IMR-90 (cell line): ENCODE data around the gene FBXO44. TPM values are rescaled to one million over a fixed set of nuclear protein-coding genes. Genes with fewer than 3 reads are reported as not detected.

ENCODE experiments used
- ATAC-seq: fragments of 200-7000 bp; cut with Tn5 transposase; 2 replicates; pipeline ENCODE4 v1.9.1; 2020; ENCODE audit warnings: low read depth, mild to moderate bottlenecking, moderate library complexity
- BruUV-seq: library from RNA; stranded (reverse); fragments of 400-500 nt; replicated peaks from 2 replicates; lab custom pipeline; 2021; lab: Mats Ljungman, UMichigan
- CTCF ChIA-PET: fragments of 300-600 bp; formaldehyde crosslinking; extraction: SDS; loops from one replicate; lab custom pipeline; 2021; ENCODE audit warnings: antibody characterized with exemption; lab: Yijun Ruan, JAX
- POLR2A ChIA-PET: fragments of 300-600 bp; sonication (Branson Sonifier 250); formaldehyde crosslinking; loops from one replicate; lab custom pipeline; 2022; ENCODE audit warnings: antibody characterized with exemption; ENCODE audit not compliant: unreplicated experiment; lab: Charles Lee
- DNase-seq: peaks from one replicate; pipeline ENCODE4 v3.0.0; 2013
- H2AFZ ChIP-seq: replicated peaks from 2 replicates; pipeline ENCODE3; 2013; ENCODE audit warnings: low read length, mild to moderate bottlenecking; ENCODE audit not compliant: poor library complexity
- H2AK5ac ChIP-seq: 2 replicates; pipeline ENCODE4 v1.6.1; 2013; ENCODE audit warnings: low read depth, low read length, inconsistent platforms
- H2AK9ac ChIP-seq: replicated peaks from 2 replicates; pipeline ENCODE3; 2013; ENCODE audit warnings: mild to moderate bottlenecking, low read depth, low read length, moderate library complexity; ENCODE audit not compliant: poor library complexity
- H2BK120ac ChIP-seq: 2 replicates; pipeline ENCODE4 v1.6.1; 2013; ENCODE audit warnings: low read depth, low read length, inconsistent platforms
- H2BK15ac ChIP-seq: 3 replicates; pipeline ENCODE4 v1.6.1; 2013; ENCODE audit warnings: low read depth, low read length, inconsistent platforms
- H2BK20ac ChIP-seq: 2 replicates; pipeline ENCODE4 v1.6.1; 2013; ENCODE audit warnings: low read depth, mild to moderate bottlenecking, inconsistent platforms, low read length, moderate library complexity
- H2BK5ac ChIP-seq: 2 replicates; pipeline ENCODE4 v1.6.1; 2013; ENCODE audit warnings: mild to moderate bottlenecking, low read depth, low read length, inconsistent platforms; ENCODE audit not compliant: poor library complexity, severe bottlenecking
- H3K14ac ChIP-seq: replicated peaks from 2 replicates; pipeline ENCODE4 v1.6.1; 2013; ENCODE audit warnings: low read depth, low read length, inconsistent platforms
- H3K18ac ChIP-seq: 2 replicates; pipeline ENCODE4 v1.6.1; 2013; ENCODE audit warnings: low read depth, low read length, control low read depth
- H3K23ac ChIP-seq: 2 replicates; pipeline ENCODE4 v1.6.1; 2013; ENCODE audit warnings: low read depth, low read length, inconsistent platforms
- H3K27ac ChIP-seq: 2 replicates; pipeline ENCODE4 v1.5.1; 2013; ENCODE audit warnings: mild to moderate bottlenecking, control low read depth, low read length; ENCODE audit not compliant: insufficient read depth
- H3K27me3 ChIP-seq: 2 replicates; pipeline ENCODE4 v1.6.1; 2013; ENCODE audit warnings: low read length; ENCODE audit not compliant: control insufficient read depth, insufficient read depth
- H3K36me3 ChIP-seq: 2 replicates; pipeline ENCODE4 v1.6.1; 2013; ENCODE audit warnings: low read length, mixed read lengths; ENCODE audit not compliant: control insufficient read depth, insufficient read depth
- H3K4ac ChIP-seq: 2 replicates; pipeline ENCODE4 v1.6.1; 2013; ENCODE audit warnings: low read depth, low read length, inconsistent platforms
- H3K4me1 ChIP-seq: 2 replicates; pipeline ENCODE4 v1.6.1; 2013; ENCODE audit warnings: low read length, mixed read lengths; ENCODE audit not compliant: control insufficient read depth, insufficient read depth
- H3K4me2 ChIP-seq: 2 replicates; pipeline ENCODE4 v1.6.1; 2013; ENCODE audit warnings: low read depth, mild to moderate bottlenecking, control low read depth, low read length, moderate library complexity
- H3K4me3 ChIP-seq: 2 replicates; pipeline ENCODE4 v1.5.1; 2013; ENCODE audit warnings: low read depth, mild to moderate bottlenecking, control low read depth, low read length, moderate library complexity; ENCODE audit not compliant: insufficient read depth
- H3K56ac ChIP-seq: 2 replicates; pipeline ENCODE4 v1.6.1; 2013; ENCODE audit warnings: low read length, inconsistent platforms; ENCODE audit not compliant: insufficient read depth; ENCODE audit errors: extremely low read depth
- H3K79me1 ChIP-seq, 2 experiments: 2 replicates each; pipeline ENCODE4 v1.6.1; 2013; ENCODE audit warnings: low read length in 2 of 2, inconsistent platforms in 1 of 2, low read depth in 1 of 2
- H3K9ac ChIP-seq: 2 replicates; pipeline ENCODE4 v1.6.1; 2013; ENCODE audit warnings: low read depth, low read length, control low read depth
- H3K9me1 ChIP-seq: 2 replicates; pipeline ENCODE4 v1.6.1; 2013; ENCODE audit warnings: low read length, inconsistent platforms; ENCODE audit not compliant: insufficient read depth
- H3K9me3 ChIP-seq: 2 replicates; pipeline ENCODE4 v1.6.1; 2013; ENCODE audit warnings: low read length; ENCODE audit not compliant: control insufficient read depth, insufficient read depth
- H4K20me1 ChIP-seq: 2 replicates; pipeline ENCODE4 v1.6.1; 2013; ENCODE audit warnings: low read length, inconsistent platforms; ENCODE audit not compliant: insufficient read depth
- H4K5ac ChIP-seq: 2 replicates; pipeline ENCODE4 v1.6.1; 2013; ENCODE audit warnings: mild to moderate bottlenecking, low read depth, low read length, control low read depth
- H4K8ac ChIP-seq, 2 experiments: 2 replicates each; pipeline ENCODE4 v1.6.1; 2013; ENCODE audit warnings: low read depth in 2 of 2, low read length in 2 of 2, control low read depth in 1 of 2, inconsistent platforms in 1 of 2
- H4K91ac ChIP-seq: 2 replicates; pipeline ENCODE4 v1.6.1; 2013; ENCODE audit warnings: low read depth, low read length, inconsistent platforms; ENCODE audit not compliant: insufficient read depth
- BHLHE40 ChIP-seq: fragments of 150-350 bp; IDR thresholded peaks from 2 replicates; pipeline ENCODE4 v1.6.1; 2016; ENCODE audit warnings: mild to moderate bottlenecking, low read depth, low read length
- CEBPB ChIP-seq: IDR thresholded peaks from 2 replicates; pipeline ENCODE4 v1.6.1; 2012; ENCODE audit warnings: low read depth, low read length, improper control_type of control experiment
- FOS ChIP-seq: fragments of 150-350 bp; IDR thresholded peaks from 2 replicates; pipeline ENCODE4 v1.6.1; 2016; ENCODE audit warnings: low read depth, low read length
- RCOR1 ChIP-seq: IDR thresholded peaks from 2 replicates; pipeline ENCODE4 v1.6.1; 2012; ENCODE audit warnings: mild to moderate bottlenecking, low read length, improper control_type of control experiment; ENCODE audit not compliant: insufficient replicate concordance
- RFX5 ChIP-seq: IDR thresholded peaks from 2 replicates; pipeline ENCODE4 v1.8.0; 2012; ENCODE audit warnings: low read depth, mild to moderate bottlenecking, low read length, moderate library complexity
- WGBS, 2 experiments: methylation state at CpG; one replicate each; pipeline versions ENCODE4 v1.1.5 to v1.1.7; 2013; ENCODE audit warnings: missing lambda C conversion rate in 2 of 2; ENCODE audit not compliant: insufficient read length in 1 of 2; ENCODE audit errors: extremely low coverage in 2 of 2; 5-methylcytosine and 5-hydroxymethylcytosine counted together
- dilution Hi-C: fragments of 300-500 bp; cut with HindIII; formaldehyde crosslinking; loops from one replicate; pipeline ENCODE4 v1.14.3; 2018; ENCODE audit warnings: low sequenced_read_pairs; ENCODE audit not compliant: unreplicated experiment
- in situ Hi-C: fragments of 300-500 bp; cut with MboI; formaldehyde crosslinking; loops from 3 replicates; pipeline ENCODE4 v1.14.3; 2019; ENCODE audit warnings: low sequenced_read_pairs, inconsistent platforms, mixed read lengths
- intact Hi-C: fragments of 100-400 bp; cut with micrococcal nuclease; formaldehyde crosslinking; loops from 2 replicates; pipeline ENCODE4 v1.10.0; 2022
- polyA plus RNA-seq, 3 experiments: library from polyadenylated mRNA; depleted of rRNA; stranded (reverse); fragments of >200 nt; gene quantifications; 2 replicates each; pipeline ENCODE4 v1.2.3, GENCODE V29; 2012; ENCODE audit warnings: low replicate concordance in 1 of 3
- total RNA-seq: library from RNA; depleted of rRNA; stranded (reverse); fragments of >200 nt; gene quantifications from 2 replicates; pipeline ENCODE4 v1.2.3, GENCODE V29; 2012
- TF ChIP-seq, protein P1 (sequence below): conservative IDR thresholded peaks from 2 replicates; pipeline ENCODE4 v1.5.1; 2012; ENCODE audit warnings: mild to moderate bottlenecking, low read depth, low read length, improper control_type of control experiment
- TF ChIP-seq, protein P2 (sequence below): fragments of 150-350 bp; IDR thresholded peaks from 2 replicates; pipeline ENCODE4 v1.6.1; 2016; ENCODE audit warnings: low read depth, mild to moderate bottlenecking, low read length, moderate library complexity, borderline replicate concordance
- TF ChIP-seq, protein P3 (sequence below): fragments of 150-350 bp; IDR thresholded peaks from 2 replicates; pipeline ENCODE4 v1.6.1; 2017; ENCODE audit warnings: mild to moderate bottlenecking, antibody characterized with exemption, low read length, low read depth

The FBXO44 gene
- total and polyA plus RNA-seq, 2 of the 4 experiments (the other 2 are of a cell fraction) = 9.3 to 25.5 TPM

DNA sequence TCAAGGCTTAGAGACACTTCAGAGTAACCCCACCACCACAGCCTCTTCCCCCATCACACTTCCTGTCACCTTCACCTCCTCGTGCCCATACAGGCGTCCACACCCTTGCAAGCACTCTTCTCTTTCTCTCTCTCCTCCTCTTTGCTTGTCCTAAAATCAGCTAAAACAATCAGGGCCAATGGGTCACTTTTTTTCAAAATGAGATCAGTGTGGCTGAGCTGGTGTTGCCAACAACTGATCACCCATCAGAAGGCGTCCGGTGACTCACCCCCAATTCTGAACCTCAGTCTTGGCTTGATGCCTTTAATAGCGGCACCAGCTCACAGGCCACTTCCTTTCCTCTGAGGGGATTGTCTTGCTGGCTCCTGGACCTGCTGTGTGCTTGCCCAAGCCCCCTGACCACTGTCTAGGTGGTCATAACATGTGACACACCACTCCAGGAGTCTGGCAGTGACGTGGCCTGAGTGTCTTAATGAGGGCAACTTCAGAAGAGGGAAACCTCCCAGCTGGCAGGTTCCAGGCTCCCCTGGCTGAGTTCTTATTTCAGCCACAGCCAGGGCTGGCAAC lies 38.4 kb downstream of the FBXO44 start (continued):
- TF ChIP-seq RFX5 (no peak), FOS (peak; percentile 61), CEBPB (no peak)
- TF ChIP-seq, protein P1, sequence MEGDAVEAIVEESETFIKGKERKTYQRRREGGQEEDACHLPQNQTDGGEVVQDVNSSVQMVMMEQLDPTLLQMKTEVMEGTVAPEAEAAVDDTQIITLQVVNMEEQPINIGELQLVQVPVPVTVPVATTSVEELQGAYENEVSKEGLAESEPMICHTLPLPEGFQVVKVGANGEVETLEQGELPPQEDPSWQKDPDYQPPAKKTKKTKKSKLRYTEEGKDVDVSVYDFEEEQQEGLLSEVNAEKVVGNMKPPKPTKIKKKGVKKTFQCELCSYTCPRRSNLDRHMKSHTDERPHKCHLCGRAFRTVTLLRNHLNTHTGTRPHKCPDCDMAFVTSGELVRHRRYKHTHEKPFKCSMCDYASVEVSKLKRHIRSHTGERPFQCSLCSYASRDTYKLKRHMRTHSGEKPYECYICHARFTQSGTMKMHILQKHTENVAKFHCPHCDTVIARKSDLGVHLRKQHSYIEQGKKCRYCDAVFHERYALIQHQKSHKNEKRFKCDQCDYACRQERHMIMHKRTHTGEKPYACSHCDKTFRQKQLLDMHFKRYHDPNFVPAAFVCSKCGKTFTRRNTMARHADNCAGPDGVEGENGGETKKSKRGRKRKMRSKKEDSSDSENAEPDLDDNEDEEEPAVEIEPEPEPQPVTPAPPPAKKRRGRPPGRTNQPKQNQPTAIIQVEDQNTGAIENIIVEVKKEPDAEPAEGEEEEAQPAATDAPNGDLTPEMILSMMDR = no peak

DNA sequence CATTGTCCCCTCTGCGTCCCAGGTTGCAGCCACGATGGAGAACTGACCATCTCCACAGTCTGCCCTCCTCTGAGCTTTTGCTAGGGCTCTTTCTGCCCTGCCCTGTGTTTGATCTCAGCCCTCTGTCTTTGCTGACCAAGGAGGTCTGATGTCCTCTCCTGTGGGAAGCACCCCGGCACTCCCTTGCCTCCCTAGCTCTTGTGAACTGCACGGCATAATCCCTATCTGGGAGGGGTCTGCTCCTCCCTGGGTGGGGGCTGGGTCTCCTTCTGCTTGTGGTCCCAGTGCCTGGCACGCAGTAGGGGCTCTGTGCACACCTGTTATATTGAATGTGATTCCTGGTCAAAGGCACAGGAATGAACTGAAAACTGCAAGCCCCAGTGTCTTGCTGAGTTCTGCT lies 39.2 kb downstream of the FBXO44 start:
- ChIA-PET POLR2A (no interaction called here), CTCF (no interaction called here)
- no peaks in the 10 kb centered on the region for H3K79me1 ChIP-seq
- no peaks in the 10 kb centered on the region for H4K20me1 ChIP-seq
- peaks cover 3% of the 10 kb centered on the region; the same call in 1 of the 2 replicates for H3K4me1 ChIP-seq
- H2AK5ac ChIP-seq = no peak overlapping the region
- dilution Hi-C loops (no loop called here), in situ Hi-C loops (no loop called here), intact Hi-C loops (no loop called here)
- H2BK15ac ChIP-seq = no peak overlapping the region
- WGBS, 2 experiments = 75% methylated on average over 2 of the region's 5 CpGs; no CpG with 5 or more reads in 1 of the 2 experiments
- TF ChIP-seq RCOR1 (no peak), BHLHE40 (no peak), FOS (no peak)
- TF ChIP-seq, protein P2, sequence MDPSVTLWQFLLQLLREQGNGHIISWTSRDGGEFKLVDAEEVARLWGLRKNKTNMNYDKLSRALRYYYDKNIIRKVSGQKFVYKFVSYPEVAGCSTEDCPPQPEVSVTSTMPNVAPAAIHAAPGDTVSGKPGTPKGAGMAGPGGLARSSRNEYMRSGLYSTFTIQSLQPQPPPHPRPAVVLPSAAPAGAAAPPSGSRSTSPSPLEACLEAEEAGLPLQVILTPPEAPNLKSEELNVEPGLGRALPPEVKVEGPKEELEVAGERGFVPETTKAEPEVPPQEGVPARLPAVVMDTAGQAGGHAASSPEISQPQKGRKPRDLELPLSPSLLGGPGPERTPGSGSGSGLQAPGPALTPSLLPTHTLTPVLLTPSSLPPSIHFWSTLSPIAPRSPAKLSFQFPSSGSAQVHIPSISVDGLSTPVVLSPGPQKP = no peak
- TF ChIP-seq, protein P3, sequence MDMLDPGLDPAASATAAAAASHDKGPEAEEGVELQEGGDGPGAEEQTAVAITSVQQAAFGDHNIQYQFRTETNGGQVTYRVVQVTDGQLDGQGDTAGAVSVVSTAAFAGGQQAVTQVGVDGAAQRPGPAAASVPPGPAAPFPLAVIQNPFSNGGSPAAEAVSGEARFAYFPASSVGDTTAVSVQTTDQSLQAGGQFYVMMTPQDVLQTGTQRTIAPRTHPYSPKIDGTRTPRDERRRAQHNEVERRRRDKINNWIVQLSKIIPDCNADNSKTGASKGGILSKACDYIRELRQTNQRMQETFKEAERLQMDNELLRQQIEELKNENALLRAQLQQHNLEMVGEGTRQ = no peak
- no peak overlapping the region for H3K27ac ChIP-seq
- H4K8ac ChIP-seq = no peak overlapping the region
- no peak overlapping the region for H2BK120ac ChIP-seq
- H3K56ac ChIP-seq = no peak overlapping the region
- no peak overlapping the region for H2AK9ac ChIP-seq
- no peak overlapping the region for H3K18ac ChIP-seq
- H3K9ac ChIP-seq = no peak overlapping the region
- no peak overlapping the region for H4K5ac ChIP-seq
- no peak for DNase-seq
- H3K9me1 ChIP-seq = 0 out of 2 replicates have a peak, but pooled peaks cover 4% of the 10 kb centered on the region
- H2AFZ ChIP-seq = no peak overlapping the region
- no peak overlapping the region for H3K4ac ChIP-seq
- no peak overlapping the region for H4K91ac ChIP-seq
- no peaks in the 10 kb centered on the region for H3K9me3 ChIP-seq
- no peak overlapping the region for H3K4me2 ChIP-seq
- H3K23ac ChIP-seq = peak overlapping the region; percentile 49; the same call in 1 of the 2 replicates
- no peak overlapping the region for H3K14ac ChIP-seq
- H3K27me3 ChIP-seq = peaks cover 69% of the 10 kb centered on the region
- ATAC-seq = no peak
- H3K36me3 ChIP-seq = no peaks in the 10 kb centered on the region
- no peak overlapping the region for H2BK20ac ChIP-seq
- BruUV-seq = no TSS peak
- H2BK5ac ChIP-seq = no peak overlapping the region
- no peak overlapping the region for H3K4me3 ChIP-seq
